Peyer's patch (tissue), 4 donors: ENCODE results near the gene MYRIP.

Source experiments
- CTCF ChIP-seq, 6 experiments: fragments of 450-650 bp in 4 of 6; fragments of 200-600 bp in 2 of 6; sonication (generic) in 1 of 6; IDR thresholded peaks; one replicate each; pipeline ENCODE4 v1.5.1; 2017 to 2019; ENCODE audit warnings: antibody characterized with exemption in 6 of 6, mild to moderate bottlenecking in 3 of 6, moderate library complexity in 1 of 6
- POLR2A ChIP-seq, 2 donors: fragments of 450-650 bp; IDR thresholded peaks; one replicate each; pipeline ENCODE4 v1.5.1; 2017; ENCODE audit warnings: antibody characterized with exemption in 2 of 2, mild to moderate bottlenecking in 2 of 2, moderate library complexity in 2 of 2

- TF ChIP-seq CTCF (IDR thresholded peaks at IDR 0.05) (no peak), POLR2A (IDR thresholded peaks at IDR 0.05) (no peak)
These were observed 445.5 kb downstream of the MYRIP start for GRCh38 chr3:40254891-40255290.
